A204.1 (cell line): ENCODE results near the gene CTNNA3.

Source experiments
- FAIRE-seq: peaks from 2 replicates; lab custom pipeline; 2012; peaks lifted over from hg19 to GRCh38; lab: Jason Lieb, UNC

The CTNNA3 gene

GRCh38 chr10:65910209-65910608, 1785.8 kb downstream of the CTNNA3 start:
- no peak for FAIRE-seq

GRCh38 chr10:65907199-65907712, 1788.7 kb downstream of the CTNNA3 start:
- FAIRE-seq = no peak

- no peak for FAIRE-seq
These were observed 1792.4 kb downstream of the CTNNA3 start for GRCh38 chr10:65903620-65904019.

DNA sequence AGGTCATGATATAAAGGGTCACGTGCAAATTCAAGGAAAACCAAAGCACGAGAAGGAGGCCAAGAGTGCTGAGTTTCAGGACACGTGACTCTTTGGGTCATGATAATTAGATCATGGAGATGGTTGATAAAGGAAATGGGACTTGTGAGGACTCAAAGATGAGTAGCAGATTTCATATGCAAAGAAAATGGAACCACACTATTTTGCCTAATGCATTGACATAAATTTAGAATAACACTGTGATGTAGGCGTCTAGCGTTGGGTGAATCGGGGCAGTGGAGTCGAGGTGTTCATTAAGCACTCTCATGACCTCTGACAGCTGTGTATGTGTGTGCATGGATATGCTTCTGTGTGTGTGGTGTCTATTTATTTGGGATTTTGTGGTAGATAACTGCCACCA, 1795.7 kb downstream of the CTNNA3 start:
- FAIRE-seq = no peak

- FAIRE-seq = no peak
These were observed 1797.9 kb downstream of the CTNNA3 start for GRCh38 chr10:65898055-65898454.

GRCh38 chr10:65894961-65895360, 1801.0 kb downstream of the CTNNA3 start:
- no peak for FAIRE-seq

- no peak for FAIRE-seq
These were observed 1801.6 kb downstream of the CTNNA3 start for GRCh38 chr10:65894379-65894778.

DNA sequence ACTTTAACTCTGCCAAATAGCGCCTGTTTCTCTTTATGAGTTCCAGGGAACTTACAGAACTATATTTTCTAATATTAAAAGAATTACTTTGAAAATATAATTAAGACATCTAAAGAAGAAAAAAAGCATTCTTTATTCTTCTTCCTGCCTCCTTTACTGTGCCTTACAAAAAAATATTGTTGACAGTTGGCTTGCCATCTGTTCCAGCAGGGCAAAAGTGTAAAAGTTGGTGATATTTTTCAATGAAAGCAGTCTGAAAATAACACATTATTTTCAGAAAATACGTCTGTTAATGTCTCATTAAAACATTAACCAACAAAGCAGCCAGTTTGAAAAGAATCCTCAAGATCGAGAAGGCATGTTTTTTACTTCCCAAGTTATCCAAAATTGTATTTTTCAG, 1802.3 kb downstream of the CTNNA3 start:
- FAIRE-seq = no peak

DNA sequence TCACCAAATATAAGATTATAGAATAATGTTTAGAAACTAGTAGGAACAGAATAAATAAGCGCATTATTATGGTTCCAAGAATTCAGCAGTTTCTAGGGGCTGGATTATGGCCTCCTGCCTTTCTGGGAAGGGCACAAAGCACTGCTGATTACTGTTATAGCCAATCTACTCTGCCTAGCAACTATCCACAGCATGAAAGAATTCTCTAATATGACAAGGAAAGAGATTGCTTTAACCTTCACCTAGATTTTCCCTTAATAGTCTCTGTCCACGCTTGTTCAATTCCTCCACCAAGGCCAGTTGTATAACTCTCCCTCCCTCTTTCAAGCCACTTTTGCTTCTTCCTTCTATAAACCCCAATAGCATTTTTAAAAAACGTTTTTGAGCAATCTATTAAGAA, 1803.7 kb downstream of the CTNNA3 start:
- FAIRE-seq = no peak

DNA sequence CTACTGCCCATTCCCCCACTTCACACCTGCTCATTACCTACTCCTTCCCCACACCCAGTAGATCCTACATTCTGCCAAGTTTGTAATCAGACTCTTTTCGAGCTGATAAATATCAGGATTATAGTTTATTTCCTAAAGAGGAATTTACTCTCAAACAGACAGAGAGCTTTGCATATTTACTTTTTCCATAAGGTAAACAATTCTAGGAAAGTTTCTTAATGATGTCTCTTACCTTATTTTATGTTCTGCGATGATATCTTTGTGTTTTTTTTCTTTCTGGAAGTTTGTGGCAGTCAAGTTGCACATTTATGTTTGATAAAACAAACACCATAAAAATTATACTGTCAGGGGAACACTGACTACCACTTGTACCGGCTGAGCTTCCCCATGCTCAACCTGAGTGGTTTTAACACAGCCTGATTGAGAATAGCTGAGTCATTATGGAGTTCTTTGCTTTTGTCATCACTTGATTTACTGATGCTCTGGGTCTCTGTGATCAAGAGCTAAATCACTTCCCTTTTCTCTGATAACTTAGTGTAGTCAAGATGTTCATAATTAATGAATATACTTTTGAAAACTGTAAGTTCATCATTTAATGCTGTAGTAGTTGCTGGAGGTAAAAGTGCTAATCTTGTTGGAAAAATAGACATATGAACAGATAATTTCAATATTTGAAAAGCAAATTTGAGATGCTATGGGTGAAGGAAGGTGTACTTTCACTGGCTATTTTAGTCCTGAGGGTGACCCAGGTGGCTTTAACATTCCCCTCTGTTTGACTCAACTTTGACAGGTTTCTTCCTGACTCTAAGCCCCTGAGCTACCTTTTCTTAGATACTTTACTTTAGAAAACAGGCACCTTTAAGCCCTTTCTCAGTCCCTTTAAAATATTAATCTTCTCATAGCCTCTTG, 1804.7 kb downstream of the CTNNA3 start:
- FAIRE-seq = no peak

DNA sequence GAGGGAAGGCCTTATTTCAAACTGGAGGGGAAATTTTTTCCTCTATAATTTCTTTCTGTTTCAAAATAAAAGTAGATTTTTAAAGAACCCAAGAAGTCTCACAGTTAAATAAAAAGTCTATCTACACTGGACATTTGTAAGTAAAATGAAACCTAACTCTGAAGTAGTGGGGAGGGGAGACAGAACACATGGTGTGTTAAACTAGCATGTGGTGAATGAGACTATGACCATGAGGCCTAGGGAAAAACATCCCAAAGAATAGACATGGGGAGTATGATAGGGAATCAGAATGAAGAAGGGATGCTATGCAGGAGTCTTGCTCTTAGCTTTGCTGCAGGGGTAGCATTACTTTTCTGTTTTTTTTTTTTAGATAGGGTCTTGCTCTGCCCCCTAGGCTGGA, 1831.5 kb downstream of the CTNNA3 start:
- FAIRE-seq = no peak

GRCh38 chr10:65864036-65864435, 1832.0 kb downstream of the CTNNA3 start:
- FAIRE-seq = no peak
